GM18526 (cell line): ENCODE data around the gene TOM1L2.

Source experiments
- POLR2A ChIP-seq: IDR thresholded peaks from 3 replicates; pipeline ENCODE4 v1.6.1; 2011; ENCODE audit not compliant: insufficient read length; ENCODE audit errors: extremely low read depth

TOM1L2 gene

GRCh38 chr17:17840751-17841591, 131.2 kb downstream of the TOM1L2 start:
- TF ChIP-seq POLR2A, result no peak

- TF ChIP-seq POLR2A, result peak; percentile 94
Observed at GRCh38 chr17:17839791-17840707, 132.2 kb downstream of the TOM1L2 start.

GRCh38 chr17:17837966-17838962, 133.9 kb downstream of the TOM1L2 start:
- TF ChIP-seq POLR2A, result no peak

GRCh38 chr17:17837380-17837821, 134.8 kb downstream of the TOM1L2 start:
- no peak for TF ChIP-seq POLR2A

GRCh38 chr17:17836818-17837379, 135.3 kb downstream of the TOM1L2 start, which contains the start of gene SREBF1:
Gene SREBF1, minus strand, starts transcription at chr17:17836986. Its CDS starts 169 bp downstream, at chr17:17836817.
- TF ChIP-seq POLR2A, result peak; percentile 48

- TF ChIP-seq POLR2A, result peak; percentile 90
Observed at GRCh38 chr17:17836250-17836817, 135.9 kb downstream of the TOM1L2 start.

- no peak for TF ChIP-seq POLR2A
Observed at GRCh38 chr17:17835415-17836249, 136.6 kb downstream of the TOM1L2 start.

- no peak for TF ChIP-seq POLR2A
Observed at GRCh38 chr17:17834974-17835373, 137.2 kb downstream of the TOM1L2 start.

- no peak for TF ChIP-seq POLR2A
Observed at GRCh38 chr17:17833658-17834357, 138.4 kb downstream of the TOM1L2 start.

GRCh38 chr17:17832032-17832363, 140.2 kb downstream of the TOM1L2 start:
- no peak for TF ChIP-seq POLR2A

GRCh38 chr17:17831208-17832031, 140.8 kb downstream of the TOM1L2 start:
- TF ChIP-seq POLR2A, result no peak

GRCh38 chr17:17830740-17831207, 141.4 kb downstream of the TOM1L2 start:
- no peak for TF ChIP-seq POLR2A
